Activated B cell treated with CpG ODN at 0.5 μM for 24 hours (primary cell): Measurements from ENCODE around the gene VAV2. TPM values are rescaled to one million over a fixed set of nuclear protein-coding genes. Genes with fewer than 3 reads are reported as not detected.

Experiments
- ATAC-seq: fragments of 200-7000 bp; cut with Tn5 transposase; one replicate; pipeline ENCODE4 v1.10.0; 2021; ENCODE audit warnings: low read depth, mild to moderate bottlenecking, moderate library complexity
- CTCF ChIA-PET: fragments of 350-600 bp; sonication (Branson Sonifier 250); formaldehyde crosslinking; loops from one replicate; lab custom pipeline; 2021; ENCODE audit warnings: antibody characterized with exemption; lab: Charles Lee
- POLR2A ChIA-PET: fragments of 350-600 bp; sonication (Branson Sonifier 250); formaldehyde crosslinking; loops from one replicate; lab custom pipeline; 2021; ENCODE audit warnings: antibody characterized with exemption; lab: Charles Lee
- DNase-seq: peaks from one replicate; pipeline ENCODE4 v3.0.0; 2022
- H3K27ac Mint-ChIP-seq: one replicate; pipeline ENCODE4 v1.8.0; 2020; ENCODE audit warnings: mixed read lengths
- H3K27me3 Mint-ChIP-seq: one replicate; pipeline ENCODE4 v1.8.0; 2021; ENCODE audit warnings: mixed read lengths
- H3K36me3 Mint-ChIP-seq: one replicate; pipeline ENCODE4 v1.8.0; 2021; ENCODE audit warnings: low read depth, mixed read lengths
- H3K4me1 Mint-ChIP-seq: one replicate; pipeline ENCODE4 v1.8.0; 2021; ENCODE audit warnings: mixed read lengths
- H3K4me3 Mint-ChIP-seq: one replicate; pipeline ENCODE4 v1.8.0; 2020; ENCODE audit warnings: mild to moderate bottlenecking, mixed read lengths
- H3K9me3 Mint-ChIP-seq: one replicate; pipeline ENCODE4 v1.8.0; 2020; ENCODE audit warnings: mixed read lengths
- CTCF ChIP-seq: fragments of 200-600 bp; IDR thresholded peaks from one replicate; pipeline ENCODE4 v1.8.0; 2022; ENCODE audit warnings: antibody characterized with exemption, mild to moderate bottlenecking
- intact Hi-C: fragments of 100-400 bp; cut with micrococcal nuclease; formaldehyde crosslinking; loops from one replicate; pipeline ENCODE4 v1.15.1; 2024
- total RNA-seq: library from RNA; stranded (reverse); gene quantifications from 2 replicates; pipeline ENCODE4 v1.2.3, GENCODE V29; 2022

Gene VAV2
- total RNA-seq, 1 donor from 2014 or later = 99.6 TPM

GRCh38 chr9:133963166-133963565 lies 29.0 kb downstream of the VAV2 start:
- Mint-ChIP-seq H3K9me3 (peaks cover 2% of the 10 kb centered on the region), H3K27ac (peak overlapping the region; percentile 41), H3K4me1 (peaks cover 83% of the 10 kb centered on the region), H3K27me3 (no peaks in the 10 kb centered on the region), H3K4me3 (no peak overlapping the region), H3K36me3 (peaks cover 2% of the 10 kb centered on the region)
- ATAC-seq = no peak
- POLR2A ChIA-PET = interaction anchor here (5.0 kb wide), 1 partner anchor 16 kb away, joined by 25 read pairs; no protein-coding TSS in a partner anchor
- TF ChIP-seq CTCF = no peak
- intact Hi-C loops = no loop called here
- CTCF ChIA-PET = interaction anchor here (1.4 kb wide), 1 partner anchor 30 kb away, joined by 3 read pairs; no protein-coding TSS in a partner anchor
- no peak for DNase-seq

DNA sequence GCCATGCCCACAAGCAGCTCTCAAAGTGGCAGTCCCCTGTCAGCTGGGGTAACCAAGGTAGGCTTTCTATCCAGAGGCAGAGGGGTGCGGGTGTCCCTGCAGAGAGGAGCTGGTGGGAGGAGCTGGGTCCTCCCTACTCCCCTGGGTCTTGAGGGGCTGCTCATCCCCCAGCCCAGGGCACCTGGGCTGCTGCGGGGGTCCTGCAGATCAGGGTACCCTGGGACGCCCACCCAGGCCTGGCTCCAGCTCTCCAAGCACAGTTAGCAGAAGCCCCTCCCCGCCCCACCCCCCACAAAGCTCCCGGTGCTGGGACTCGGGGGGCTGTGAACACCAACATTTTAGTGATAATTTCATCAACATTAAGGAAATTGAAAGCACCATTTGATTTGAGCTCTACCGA lies 29.8 kb downstream of the VAV2 start:
- no peak for TF ChIP-seq CTCF
- DNase-seq (no peak), ATAC-seq (no peak)
- Mint-ChIP-seq H3K4me1 (peaks cover 78% of the 10 kb centered on the region), H3K27ac (no peak overlapping the region), H3K36me3 (peaks cover 2% of the 10 kb centered on the region), H3K4me3 (no peak overlapping the region), H3K27me3 (no peaks in the 10 kb centered on the region), H3K9me3 (peaks cover 2% of the 10 kb centered on the region)
- intact Hi-C loops = no loop called here
- ChIA-PET POLR2A (interaction anchor here (1.5 to 5.0 kb wide), 2 partner anchors 9 to 15 kb away, joined by 6 to 25 read pairs; no protein-coding TSS in a partner anchor), CTCF (interaction anchor here (1.4 kb wide), 1 partner anchor 31 kb away, joined by 3 read pairs; no protein-coding TSS in a partner anchor)

GRCh38 chr9:133961226-133962165 lies 30.6 kb downstream of the VAV2 start:
- Mint-ChIP-seq H3K9me3 (peaks cover 2% of the 10 kb centered on the region), H3K27ac (peak overlapping the region; percentile 81), H3K36me3 (peaks cover 2% of the 10 kb centered on the region), H3K27me3 (no peaks in the 10 kb centered on the region), H3K4me3 (peak overlapping the region; percentile 77), H3K4me1 (peaks cover 80% of the 10 kb centered on the region)
- CTCF ChIA-PET = interaction anchor here (1.4 kb wide), 2 partner anchors 32 to 179 kb away, joined by 3 to 4 read pairs; no protein-coding TSS in a partner anchor
- ATAC-seq (peak; percentile 56), DNase-seq (no peak)
- TF ChIP-seq CTCF = no peak
- POLR2A ChIA-PET = interaction anchor here (0.5 to 5.0 kb wide), 5 partner anchors 10 to 483 kb away, joined by 3 to 25 read pairs (median 3); partner anchors contain the start of gene SLC2A6
- intact Hi-C loops = loop anchor here (2.0 kb wide), 1 partner anchor 17 kb away; no protein-coding TSS in a partner anchor

DNA sequence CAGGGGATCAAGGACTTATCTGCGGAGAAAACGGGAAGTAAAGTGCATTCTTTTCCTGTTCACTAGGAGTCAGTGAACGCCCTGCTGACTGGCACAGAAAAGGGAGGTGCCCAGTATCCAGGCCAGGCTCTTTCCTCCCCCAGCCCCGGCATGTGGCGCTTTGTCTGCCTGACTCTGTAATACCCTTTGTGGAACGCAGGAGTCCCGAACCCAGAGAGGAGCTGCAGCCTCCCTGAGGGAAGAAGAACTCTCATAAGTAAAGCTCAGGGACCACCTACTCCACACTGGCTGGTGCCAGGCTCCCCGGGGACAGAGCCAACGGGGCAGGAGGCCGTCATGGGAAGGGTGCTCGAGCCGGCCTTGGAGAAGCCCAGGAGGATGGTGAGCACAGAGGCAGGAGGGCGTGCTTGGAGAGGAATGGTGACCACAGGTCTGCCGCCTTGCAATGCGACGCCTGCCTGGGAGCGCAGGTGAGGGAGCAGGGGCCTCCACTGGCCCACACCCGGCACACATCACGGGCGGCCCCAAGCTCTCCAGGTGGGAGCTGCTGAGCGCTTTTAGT lies 31.5 kb downstream of the VAV2 start:
- ATAC-seq = no peak
- intact Hi-C loops = loop anchor here (2.0 kb wide), 1 partner anchor 16 kb away; no protein-coding TSS in a partner anchor
- Mint-ChIP-seq H3K27me3 (no peaks in the 10 kb centered on the region), H3K9me3 (peaks cover 2% of the 10 kb centered on the region), H3K36me3 (peaks cover 2% of the 10 kb centered on the region), H3K4me3 (peak overlapping the region; percentile 77), H3K4me1 (peaks cover 81% of the 10 kb centered on the region), H3K27ac (peak overlapping the region; percentile 81)
- CTCF ChIA-PET = interaction anchor here (1.4 to 2.0 kb wide), 2 partner anchors 33 to 178 kb away, joined by 4 to 6 read pairs; no protein-coding TSS in a partner anchor
- DNase-seq = no peak
- no peak for TF ChIP-seq CTCF
- POLR2A ChIA-PET = interaction anchor here (0.5 to 5.0 kb wide), 4 partner anchors 13 to 482 kb away, joined by 3 to 25 read pairs (median 3); partner anchors contain the start of gene SLC2A6
